Measurements from ENCODE around the gene OR10S1. TPM values are rescaled to one million over a fixed set of nuclear protein-coding genes. Genes with fewer than 3 reads are reported as not detected.
"Not testable (repeated sequence)": the region's sequence is repeated elsewhere in the genome, so short reads cannot be mapped to it uniquely, and the experiment has no call there.

The OR10S1 gene, protein sequence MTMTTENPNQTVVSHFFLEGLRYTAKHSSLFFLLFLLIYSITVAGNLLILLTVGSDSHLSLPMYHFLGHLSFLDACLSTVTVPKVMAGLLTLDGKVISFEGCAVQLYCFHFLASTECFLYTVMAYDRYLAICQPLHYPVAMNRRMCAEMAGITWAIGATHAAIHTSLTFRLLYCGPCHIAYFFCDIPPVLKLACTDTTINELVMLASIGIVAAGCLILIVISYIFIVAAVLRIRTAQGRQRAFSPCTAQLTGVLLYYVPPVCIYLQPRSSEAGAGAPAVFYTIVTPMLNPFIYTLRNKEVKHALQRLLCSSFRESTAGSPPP
- total RNA-seq, result not detected

DNA sequence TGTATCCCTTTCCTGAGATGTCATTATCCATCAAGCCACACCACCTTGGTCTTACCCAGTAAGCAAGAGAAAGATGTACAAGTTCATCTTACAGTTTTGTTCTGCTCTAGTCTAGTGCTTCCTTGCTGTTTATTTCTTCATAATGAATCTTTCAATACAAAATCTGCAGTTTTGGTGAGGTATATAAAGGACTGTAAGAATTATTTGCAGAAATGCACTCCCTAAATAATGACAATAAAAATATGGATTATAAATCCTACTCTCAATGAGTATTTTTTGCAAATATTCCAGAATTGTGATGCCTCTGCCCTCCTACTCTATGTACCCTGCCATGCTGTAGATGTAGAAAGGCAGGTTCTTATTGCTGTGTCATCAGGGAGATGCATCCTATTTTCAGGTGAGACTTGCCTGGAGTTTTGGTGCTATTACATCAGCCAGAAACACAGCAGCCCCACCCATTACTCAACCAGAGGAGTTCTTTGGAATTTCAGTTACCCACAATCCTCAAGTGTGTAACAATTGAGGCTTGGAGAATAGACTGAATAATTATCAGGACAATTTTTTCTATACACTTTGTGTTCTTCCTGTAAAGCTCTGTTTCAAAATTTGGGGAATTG is at the start of gene OR10S1:
TSS of gene OR10S1 (minus strand) at position 51 of the 617 bp plus-strand sequence. CDS start 117 bp downstream, outside the sequence.
- TF ChIP-seq POLR2A (IDR thresholded peaks at IDR 0.05), result no peak
- TF ChIP-seq EP300 (IDR thresholded peaks at IDR 0.05), result no peak
- no peak for TF ChIP-seq POLR2AphosphoS5 (IDR thresholded peaks at IDR 0.05)
- no peak for TF ChIP-seq CTCF (IDR thresholded peaks at IDR 0.05)
- ATAC-seq, result no peak
- Histone ChIP-seq H3K4me1 (no peaks in the 10 kb centered on the region), H3K9me3 (peaks cover 0 to 2% (median 0%) of the 10 kb centered on the region in 3 donors), H3K27ac (no peak within 1 kb of the TSS), H3K36me3 (no peaks in the 10 kb centered on the region), H3K4me3 (no peak within 1 kb of the TSS), H3K27me3 (no peaks in the 10 kb centered on the region)

DNA sequence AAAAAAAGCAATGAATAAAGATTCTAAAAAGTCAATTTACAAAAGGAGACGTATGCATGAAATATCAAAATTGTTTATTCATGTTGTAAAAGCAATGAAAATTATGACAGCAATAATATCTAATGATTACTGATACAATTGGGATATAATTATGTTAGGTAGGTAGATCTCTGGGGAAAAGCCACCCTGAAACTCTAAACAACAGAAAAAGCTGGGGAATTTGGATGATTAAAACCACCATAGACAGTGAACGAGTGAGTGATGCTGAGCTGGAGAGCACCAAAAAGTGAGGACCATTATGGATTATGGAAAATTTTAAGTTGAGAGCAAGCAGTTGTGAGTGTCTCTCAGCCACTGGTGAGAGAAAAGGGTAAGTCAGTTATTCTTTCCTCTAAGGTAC is 48.9 kb upstream of the OR10S1 start, which contains the start of gene OR10G8:
TSS of gene OR10G8 (plus strand) at position 301 of the 400 bp plus-strand sequence. CDS start 2,825 bp downstream, outside the sequence.
- H3K9me3 ChIP-seq, result no peaks in the 10 kb centered on the region
- no peaks in the 10 kb centered on the region for H3K36me3 ChIP-seq
- WGBS, 2 donors (ENCODE audit: low coverage in 1 of 2), result 30 to 49% methylated on average over 2 of the region's 2 CpGs
- no peak for ATAC-seq
- H3K27me3 ChIP-seq, result no peaks in the 10 kb centered on the region
- H3K4me3 ChIP-seq, result no peak within 1 kb of the TSS
- H3K27ac ChIP-seq, result no peak within 1 kb of the TSS
- H3K4me1 ChIP-seq, result no peaks in the 10 kb centered on the region
- TF ChIP-seq EP300 (IDR thresholded peaks at IDR 0.05) (no peak), POLR2A (IDR thresholded peaks at IDR 0.05) (no peak), CTCF (IDR thresholded peaks at IDR 0.05) (no peak), POLR2AphosphoS5 (IDR thresholded peaks at IDR 0.05) (no peak)

- not testable (repeated sequence) for ATAC-seq, H3K4me1 ChIP-seq
- WGBS, 2 donors (ENCODE audit: low coverage in 1 of 2), result no CpG with 5 or more reads among the region's 9 CpGs
These were observed 38.3 kb upstream of the OR10S1 start for GRCh38 chr11:124015837-124016236.

DNA sequence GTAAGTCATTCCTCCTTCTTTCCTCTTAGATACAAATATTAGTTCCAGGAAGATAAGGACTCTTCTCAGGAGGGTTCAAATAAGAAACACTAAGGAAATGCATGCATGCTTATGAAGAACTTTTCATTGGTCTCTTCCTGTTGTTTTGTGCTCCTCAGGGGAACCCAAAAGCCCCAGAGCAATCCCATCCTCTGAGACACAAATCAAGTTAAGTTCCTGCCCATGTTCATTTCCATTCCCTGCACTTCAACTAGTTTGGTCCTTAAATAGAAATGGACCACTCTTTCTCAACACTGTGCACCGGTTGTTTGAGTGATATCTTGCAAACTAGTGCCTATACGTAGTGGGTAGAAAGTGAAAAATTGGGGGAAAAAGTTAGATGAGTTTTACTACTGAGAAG is 35.1 kb upstream of the OR10S1 start, which contains the start of gene OR10G4:
TSS of gene OR10G4 (plus strand) at position 301 of the 400 bp plus-strand sequence. CDS start 2,578 bp downstream, outside the sequence.
- WGBS, 2 donors (ENCODE audit: low coverage in 1 of 2), result 60% methylated on average over 1 of the region's 2 CpGs; no CpG with 5 or more reads in 1 of the 2 donors
- H3K4me1 ChIP-seq, result no peaks in the 10 kb centered on the region
- no peak for ATAC-seq

More at GRCh38 chr11:124015837-124016236, 38.3 kb upstream of the OR10S1 start:
- H3K36me3 ChIP-seq, H3K27ac ChIP-seq, H3K4me3 ChIP-seq, H3K9me3 ChIP-seq, H3K27me3 ChIP-seq: not testable (repeated sequence)

GRCh38 chr11:123995119-123995518 is 17.5 kb upstream of the OR10S1 start, which contains the start of gene OR10G6:
Gene OR10G6 (minus strand): TSS chr11:123995161. CDS start chr11:123995161, 0 bp downstream.
- ATAC-seq, result no peak
- TF ChIP-seq POLR2A (IDR thresholded peaks at IDR 0.05), result no peak
- WGBS, 2 donors (ENCODE audit: low coverage in 1 of 2), result 46 to 83% methylated on average over 1 of the region's 1 CpG
- no peak within 1 kb of the TSS for H3K4me3 ChIP-seq
- no peak within 1 kb of the TSS for H3K27ac ChIP-seq
- no peaks in the 10 kb centered on the region for H3K36me3 ChIP-seq
- no peaks in the 10 kb centered on the region for H3K27me3 ChIP-seq
- no peaks in the 10 kb centered on the region for H3K9me3 ChIP-seq
- no peaks in the 10 kb centered on the region for H3K4me1 ChIP-seq

More for the DNA sequence above, 35.1 kb upstream of the OR10S1 start, which contains the start of gene OR10G4:
- H3K27me3 ChIP-seq, result no peaks in the 10 kb centered on the region
- no peak for TF ChIP-seq EP300 (IDR thresholded peaks at IDR 0.05)
- no peak within 1 kb of the TSS for H3K27ac ChIP-seq
- no peaks in the 10 kb centered on the region for H3K36me3 ChIP-seq
- H3K9me3 ChIP-seq, result no peaks in the 10 kb centered on the region
- no peak within 1 kb of the TSS for H3K4me3 ChIP-seq

DNA sequence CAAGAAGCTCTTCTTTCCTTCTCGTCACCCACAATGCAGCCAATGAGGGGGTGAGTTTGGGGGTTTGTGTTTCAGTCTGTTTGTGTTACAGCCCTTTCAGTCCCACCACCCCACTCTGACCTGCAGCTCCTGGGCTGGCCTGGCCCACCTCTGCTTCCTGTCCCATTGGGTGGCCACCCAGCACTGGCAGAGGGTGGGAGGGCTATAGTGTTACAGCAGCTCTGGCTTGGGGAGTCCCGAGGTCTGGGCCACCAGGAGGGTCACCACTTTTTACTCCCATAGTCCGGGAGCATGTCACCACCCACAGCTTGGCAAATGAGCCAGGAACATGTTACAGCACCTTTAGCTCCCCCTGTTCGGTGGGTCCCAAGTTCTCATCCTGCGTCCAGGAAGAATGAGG is 1.7 kb upstream of the OR10S1 start:
- no peaks in the 10 kb centered on the region for H3K27me3 ChIP-seq
- TF ChIP-seq EP300 (IDR thresholded peaks at IDR 0.05) (no peak), POLR2AphosphoS5 (IDR thresholded peaks at IDR 0.05) (no peak), POLR2A (IDR thresholded peaks at IDR 0.05) (no peak), CTCF (IDR thresholded peaks at IDR 0.05) (no peak)
- H3K36me3 ChIP-seq, result no peaks in the 10 kb centered on the region
- no peak overlapping the region for H3K4me3 ChIP-seq
- no peaks in the 10 kb centered on the region for H3K4me1 ChIP-seq
- no peak overlapping the region for H3K27ac ChIP-seq
- ATAC-seq, result no peak
- no CpG with 5 or more reads among the region's 5 CpGs for WGBS, 2 donors (ENCODE audit: low coverage in 1 of 2)
- H3K9me3 ChIP-seq, result peaks cover 0 to 11% (median 0%) of the 10 kb centered on the region in 3 donors

All from gastroesophageal sphincter (tissue), 4 donors.